OCI-LY1 (cell line): Measurements from ENCODE around the gene PRRC2A.

Experiments
- H2AFZ ChIP-seq: fragments of 200-600 bp; sonication (generic), shearing (Covaris generic); 2 replicates; pipeline ENCODE4 v1.6.0; 2014; ENCODE audit warnings: antibody characterized with exemption, mild to moderate bottlenecking, low read length
- H3F3A ChIP-seq: fragments of 200-600 bp; sonication (generic), shearing (Covaris generic); 2 replicates; pipeline ENCODE4 v1.6.0; 2014; ENCODE audit warnings: mild to moderate bottlenecking, antibody characterized with exemption, low read length, moderate library complexity; ENCODE audit not compliant: insufficient read depth
- H3K27ac ChIP-seq: fragments of 200-600 bp; sonication (generic); 2 replicates; pipeline ENCODE4 v1.5.1; 2014; ENCODE audit warnings: low read length, mixed run types, mild to moderate bottlenecking, low read depth; ENCODE audit not compliant: poor library complexity, severe bottlenecking
- H3K27me3 ChIP-seq: fragments of 200-600 bp; sonication (generic); 2 replicates; pipeline ENCODE4 v1.6.0; 2014; ENCODE audit warnings: antibody characterized with exemption, mild to moderate bottlenecking, low read length, moderate library complexity; ENCODE audit not compliant: insufficient read depth
- H3K36me3 ChIP-seq: fragments of 200-600 bp; sonication (generic); 2 replicates; pipeline ENCODE4 v1.6.1; 2014; ENCODE audit warnings: mild to moderate bottlenecking, antibody characterized with exemption, low read length, moderate library complexity, mixed read lengths; ENCODE audit not compliant: insufficient read depth
- H3K4me1 ChIP-seq: fragments of 200-600 bp; sonication (generic); 2 replicates; pipeline ENCODE4 v1.5.1; 2014; ENCODE audit warnings: mild to moderate bottlenecking, low read length, moderate library complexity; ENCODE audit not compliant: insufficient read depth, severe bottlenecking
- H3K4me2 ChIP-seq: fragments of 200-600 bp; sonication (generic), shearing (Covaris generic); 2 replicates; pipeline ENCODE4 v1.6.1; 2014; ENCODE audit warnings: low read length
- H3K4me3 ChIP-seq: fragments of 200-600 bp; sonication (generic); 2 replicates; pipeline ENCODE4 v1.5.1; 2014; ENCODE audit warnings: low read length, low read depth, mild to moderate bottlenecking, mixed read lengths; ENCODE audit not compliant: poor library complexity, severe bottlenecking
- H3K79me2 ChIP-seq: fragments of 200-600 bp; shearing (Covaris generic); 2 replicates; pipeline ENCODE4 v1.6.1; 2016; ENCODE audit warnings: mixed run types, low read length, mixed read lengths; ENCODE audit not compliant: insufficient read depth
- H3K9ac ChIP-seq: fragments of 200-600 bp; sonication (generic), shearing (Covaris generic); 2 replicates; pipeline ENCODE4 v1.6.1; 2014; ENCODE audit warnings: mild to moderate bottlenecking, low read length, mixed read lengths
- H3K9me2 ChIP-seq: fragments of 200-600 bp; sonication (generic), shearing (Covaris generic); 2 replicates; pipeline ENCODE4 v1.6.1; 2014; ENCODE audit warnings: low read depth, mild to moderate bottlenecking, low read length, mixed read lengths
- H3K9me3 ChIP-seq: fragments of 200-600 bp; shearing (Covaris generic); 2 replicates; pipeline ENCODE4 v1.6.1; 2014; ENCODE audit warnings: low read length, mixed read lengths
- H4K20me1 ChIP-seq: fragments of 200-600 bp; sonication (generic), shearing (Covaris generic); 2 replicates; pipeline ENCODE4 v1.6.0; 2016; ENCODE audit warnings: mild to moderate bottlenecking, low read length; ENCODE audit not compliant: insufficient read depth
- EZH2 ChIP-seq: fragments of 200-600 bp; sonication (generic), shearing (Covaris generic); IDR thresholded peaks from 2 replicates; pipeline ENCODE4 v1.8.0; 2017; ENCODE audit warnings: borderline replicate concordance, mixed run types, mild to moderate bottlenecking, antibody characterized with exemption, low read length, moderate library complexity, mixed read lengths
- TF ChIP-seq, protein P1 (sequence below): fragments of 200-600 bp; sonication (generic), shearing (Covaris generic); IDR thresholded peaks from 2 replicates; pipeline ENCODE4 v1.5.1; 2017; ENCODE audit warnings: mild to moderate bottlenecking, antibody characterized with exemption, low read length, moderate library complexity, mixed read lengths

PRRC2A gene

DNA sequence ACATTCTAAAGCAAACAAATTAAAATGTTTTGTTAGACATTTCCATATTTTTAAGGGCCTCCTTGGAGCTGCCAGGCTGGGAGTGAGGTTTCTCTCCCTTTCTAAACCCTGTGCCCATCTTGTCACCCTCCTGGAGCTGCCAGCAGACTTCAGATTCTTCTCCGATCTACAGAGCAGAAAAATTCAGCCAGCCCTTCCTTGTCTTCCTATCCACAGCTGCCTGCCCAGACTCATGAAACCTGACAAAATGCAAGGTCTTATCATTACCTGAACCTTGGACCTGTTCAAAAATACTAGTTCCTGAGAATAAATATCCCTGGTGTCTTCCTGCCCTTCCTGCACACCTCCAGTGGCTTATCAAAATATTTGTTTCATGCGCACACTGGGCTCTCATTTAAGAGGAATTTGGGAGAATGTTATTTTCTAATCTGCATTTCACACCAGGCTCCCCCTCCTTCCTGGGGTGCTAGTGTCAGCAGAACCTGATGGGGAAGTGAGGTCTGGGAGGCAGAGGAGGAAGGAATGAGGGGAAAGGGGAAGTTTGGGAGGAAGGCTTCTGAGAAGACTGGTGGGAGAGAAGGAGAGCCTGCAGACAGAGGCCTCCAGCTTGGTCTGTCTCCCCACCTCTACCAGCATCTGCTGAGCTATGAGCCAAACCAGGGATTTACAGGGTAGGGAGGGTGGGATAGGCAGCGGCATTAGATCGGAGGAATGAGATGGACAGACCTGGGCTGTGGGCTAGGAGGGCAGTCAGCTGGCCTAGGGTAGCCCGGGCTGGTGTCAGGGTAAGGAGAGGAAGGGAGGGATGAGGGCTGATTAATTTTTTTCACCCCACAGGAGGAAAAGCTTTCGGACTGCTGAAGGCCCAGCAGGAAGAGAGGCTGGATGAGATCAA, 5.6 kb upstream of the PRRC2A start, which contains the start of gene AIF1:
AIF1 (plus strand) TSS at position 551 of the 895 bp plus-strand sequence; CDS start at position 647, 96 bp downstream.
- peak within 1 kb of the TSS; percentile 22 for H3K4me3 ChIP-seq
- H3K9ac ChIP-seq: peak within 1 kb of the TSS; percentile 43; the same call in 1 of the 2 replicates
- no peaks in the 10 kb centered on the region for H3K9me2 ChIP-seq
- no peaks in the 10 kb centered on the region for H3K9me3 ChIP-seq
- no peak for TF ChIP-seq EZH2
- TF ChIP-seq, protein P1, sequence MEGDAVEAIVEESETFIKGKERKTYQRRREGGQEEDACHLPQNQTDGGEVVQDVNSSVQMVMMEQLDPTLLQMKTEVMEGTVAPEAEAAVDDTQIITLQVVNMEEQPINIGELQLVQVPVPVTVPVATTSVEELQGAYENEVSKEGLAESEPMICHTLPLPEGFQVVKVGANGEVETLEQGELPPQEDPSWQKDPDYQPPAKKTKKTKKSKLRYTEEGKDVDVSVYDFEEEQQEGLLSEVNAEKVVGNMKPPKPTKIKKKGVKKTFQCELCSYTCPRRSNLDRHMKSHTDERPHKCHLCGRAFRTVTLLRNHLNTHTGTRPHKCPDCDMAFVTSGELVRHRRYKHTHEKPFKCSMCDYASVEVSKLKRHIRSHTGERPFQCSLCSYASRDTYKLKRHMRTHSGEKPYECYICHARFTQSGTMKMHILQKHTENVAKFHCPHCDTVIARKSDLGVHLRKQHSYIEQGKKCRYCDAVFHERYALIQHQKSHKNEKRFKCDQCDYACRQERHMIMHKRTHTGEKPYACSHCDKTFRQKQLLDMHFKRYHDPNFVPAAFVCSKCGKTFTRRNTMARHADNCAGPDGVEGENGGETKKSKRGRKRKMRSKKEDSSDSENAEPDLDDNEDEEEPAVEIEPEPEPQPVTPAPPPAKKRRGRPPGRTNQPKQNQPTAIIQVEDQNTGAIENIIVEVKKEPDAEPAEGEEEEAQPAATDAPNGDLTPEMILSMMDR: no peak
- no peaks in the 10 kb centered on the region for H3K79me2 ChIP-seq
- peak within 1 kb of the TSS; percentile 60 for H3K27ac ChIP-seq
- no peaks in the 10 kb centered on the region for H3K36me3 ChIP-seq
- H3K4me1 ChIP-seq: peaks cover 28% of the 10 kb centered on the region
- no peaks in the 10 kb centered on the region for H4K20me1 ChIP-seq
- no peaks in the 10 kb centered on the region for H3K27me3 ChIP-seq
- peak within 1 kb of the TSS; percentile 59 for H3K4me2 ChIP-seq
- H2AFZ ChIP-seq: no peak within 1 kb of the TSS
- no peaks in the 10 kb centered on the region for H3F3A ChIP-seq

DNA sequence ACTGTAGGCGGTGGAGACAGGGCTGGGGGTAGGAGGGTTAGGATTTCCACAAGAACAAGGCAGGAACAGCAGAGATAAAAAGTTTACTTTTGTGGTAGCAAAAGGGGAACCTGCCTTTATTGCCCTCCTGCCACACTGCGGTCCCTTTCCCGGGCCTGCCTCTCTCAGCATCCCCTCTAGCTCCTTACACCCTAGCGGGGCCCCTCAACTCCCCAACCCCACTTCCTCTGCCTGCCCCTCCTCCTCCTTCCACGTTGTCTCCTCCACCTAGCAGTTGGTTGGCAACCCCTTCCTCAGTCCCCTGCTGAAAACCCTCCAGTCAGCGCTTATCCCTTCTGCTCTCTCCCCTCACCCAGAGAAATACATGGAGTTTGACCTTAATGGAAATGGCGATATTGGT, 4.8 kb upstream of the PRRC2A start:
- Histone ChIP-seq H3K27ac (peak overlapping the region; percentile 43), H2AFZ (no peak overlapping the region), H3K79me2 (no peaks in the 10 kb centered on the region), H3K4me3 (peak overlapping the region; percentile 22), H4K20me1 (no peaks in the 10 kb centered on the region), H3K9me2 (no peaks in the 10 kb centered on the region), H3K4me2 (peak overlapping the region; percentile 59; the same call in 1 of the 2 replicates), H3K9me3 (no peaks in the 10 kb centered on the region), H3K36me3 (no peaks in the 10 kb centered on the region), H3K4me1 (peaks cover 30% of the 10 kb centered on the region), H3K9ac (peak overlapping the region; percentile 43; the same call in 1 of the 2 replicates), H3K27me3 (no peaks in the 10 kb centered on the region), H3F3A (no peaks in the 10 kb centered on the region)
- TF ChIP-seq, protein P1: no peak
- TF ChIP-seq EZH2: no peak

- no peaks in the 10 kb centered on the region for H3K27me3 ChIP-seq
- no peaks in the 10 kb centered on the region for H3K9me2 ChIP-seq
- no peak overlapping the region for H3K9ac ChIP-seq
- no peak overlapping the region for H2AFZ ChIP-seq
- TF ChIP-seq EZH2: no peak
- TF ChIP-seq, protein P1: no peak
- no peak overlapping the region for H3K4me2 ChIP-seq
- peaks cover 11% of the 10 kb centered on the region; the same call in 1 of the 2 replicates for H3K36me3 ChIP-seq
- no peaks in the 10 kb centered on the region for H3F3A ChIP-seq
- H3K27ac ChIP-seq: no peak overlapping the region
- no peaks in the 10 kb centered on the region for H4K20me1 ChIP-seq
- peaks cover 38% of the 10 kb centered on the region for H3K4me1 ChIP-seq
- no peaks in the 10 kb centered on the region for H3K9me3 ChIP-seq
- H3K79me2 ChIP-seq: peaks cover 12% of the 10 kb centered on the region
- H3K4me3 ChIP-seq: no peak overlapping the region
Measured at GRCh38 chr6:31617010-31617409, 3.5 kb upstream of the PRRC2A start.
